H9 (cell line): ENCODE results near the gene SEC16B. TPM values are rescaled to one million over a fixed set of nuclear protein-coding genes. Genes with fewer than 3 reads are reported as not detected.

Source experiments
- DNase-seq: peaks from one replicate; pipeline ENCODE4 v3.0.0-alpha.2; 2017
- H2AFZ ChIP-seq: one replicate; pipeline ENCODE4 v1.6.1; 2013; ENCODE audit warnings: mild to moderate bottlenecking, low read length, control low read depth, moderate library complexity
- H2AK5ac ChIP-seq: 2 replicates; pipeline ENCODE4 v1.6.1; 2013; ENCODE audit warnings: low read length, control low read depth, mixed read lengths; ENCODE audit not compliant: insufficient read length
- H2BK120ac ChIP-seq: one replicate; pipeline ENCODE4 v1.6.1; 2013; ENCODE audit warnings: low read depth, mild to moderate bottlenecking, low read length, control low read depth, inconsistent platforms; ENCODE audit not compliant: poor library complexity, severe bottlenecking
- H2BK12ac ChIP-seq: 2 replicates; pipeline ENCODE4 v1.6.1; 2013; ENCODE audit warnings: low read length, control low read depth, mixed read lengths, low read depth; ENCODE audit not compliant: insufficient read length
- H2BK15ac ChIP-seq: 2 replicates; pipeline ENCODE4 v1.6.1; 2013; ENCODE audit warnings: low read depth, low read length, control low read depth
- H2BK20ac ChIP-seq: one replicate; pipeline ENCODE4 v1.6.1; 2013; ENCODE audit warnings: low read depth, mild to moderate bottlenecking, low read length, control low read depth, inconsistent platforms; ENCODE audit not compliant: poor library complexity, severe bottlenecking
- H2BK5ac ChIP-seq: 2 replicates; pipeline ENCODE4 v1.6.1; 2013; ENCODE audit warnings: low read length, control low read depth, mixed read lengths; ENCODE audit not compliant: insufficient read length
- H3K14ac ChIP-seq: 2 replicates; pipeline ENCODE4 v1.6.1; 2013; ENCODE audit warnings: low read length, control low read depth; ENCODE audit not compliant: insufficient read depth
- H3K18ac ChIP-seq: 2 replicates; pipeline ENCODE4 v1.6.1; 2013; ENCODE audit warnings: low read depth, mild to moderate bottlenecking, mixed read lengths, low read length, control low read depth; ENCODE audit not compliant: insufficient read length
- H3K23ac ChIP-seq: 2 replicates; pipeline ENCODE4 v1.6.1; 2013; ENCODE audit warnings: low read length, control low read depth, mixed read lengths, low read depth; ENCODE audit not compliant: insufficient read length
- H3K23me2 ChIP-seq: 2 replicates; pipeline ENCODE4 v1.6.1; 2013; ENCODE audit warnings: low read depth, mild to moderate bottlenecking, mixed read lengths, low read length, control low read depth; ENCODE audit not compliant: insufficient read length, poor library complexity, severe bottlenecking
- H3K27ac ChIP-seq: 2 replicates; pipeline ENCODE4 v1.5.1; 2013; ENCODE audit warnings: low read length, control low read depth, mixed read lengths, low read depth; ENCODE audit not compliant: insufficient read length
- H3K27me3 ChIP-seq: 2 replicates; pipeline ENCODE4 v1.6.1; 2013; ENCODE audit warnings: low read length, control low read depth, inconsistent platforms; ENCODE audit not compliant: insufficient read depth
- H3K4ac ChIP-seq: 2 replicates; pipeline ENCODE4 v1.6.1; 2013; ENCODE audit warnings: low read depth, mild to moderate bottlenecking, control low read depth, inconsistent platforms, low read length, moderate library complexity
- H3K4me1 ChIP-seq: 2 replicates; pipeline ENCODE4 v1.6.1; 2013; ENCODE audit warnings: low read length, control low read depth, inconsistent platforms; ENCODE audit not compliant: insufficient read depth
- H3K4me2 ChIP-seq: 2 replicates; pipeline ENCODE4 v1.6.1; 2013; ENCODE audit warnings: low read length, control low read depth, mixed read lengths; ENCODE audit not compliant: insufficient read length, insufficient read depth
- H3K56ac ChIP-seq: 2 replicates; pipeline ENCODE4 v1.6.1; 2013; ENCODE audit warnings: low read depth, mild to moderate bottlenecking, mixed read lengths, low read length, control low read depth; ENCODE audit not compliant: insufficient read length
- H3K79me1 ChIP-seq: 2 replicates; pipeline ENCODE4 v1.6.1; 2013; ENCODE audit warnings: low read depth, mild to moderate bottlenecking, moderate library complexity, low read length, control low read depth, inconsistent platforms; ENCODE audit not compliant: insufficient read depth, poor library complexity, severe bottlenecking
- H3K79me2 ChIP-seq: 2 replicates; pipeline ENCODE4 v1.6.1; 2013; ENCODE audit warnings: low read length, control low read depth, inconsistent platforms; ENCODE audit not compliant: insufficient read depth
- H3K9ac ChIP-seq: 2 replicates; pipeline ENCODE4 v1.6.1; 2013; ENCODE audit warnings: low read length, control low read depth, mixed read lengths; ENCODE audit not compliant: insufficient read length; ENCODE audit errors: extremely low read depth
- H3K9me3 ChIP-seq: one replicate; pipeline ENCODE4 v1.6.1; 2013; ENCODE audit warnings: low read depth, low read length, inconsistent platforms; ENCODE audit not compliant: control insufficient read depth
- H3T11ph ChIP-seq: one replicate; pipeline ENCODE4 v1.6.1; 2013; ENCODE audit warnings: mild to moderate bottlenecking, low read length, control low read depth, inconsistent platforms
- H4K20me1 ChIP-seq: one replicate; pipeline ENCODE4 v1.6.1; 2013; ENCODE audit not compliant: control insufficient read depth, insufficient read length, insufficient read depth
- H4K5ac ChIP-seq: 2 replicates; pipeline ENCODE4 v1.6.1; 2013; ENCODE audit warnings: low read depth, mild to moderate bottlenecking, mixed read lengths, low read length, control low read depth; ENCODE audit not compliant: insufficient read length
- H4K8ac ChIP-seq: replicated peaks from 2 replicates; pipeline ENCODE4 v1.6.1; 2013; ENCODE audit warnings: low read length, control low read depth, mixed read lengths, low read depth; ENCODE audit not compliant: insufficient read length
- H4K91ac ChIP-seq: 2 replicates; pipeline ENCODE4 v1.6.1; 2013; ENCODE audit warnings: low read depth, mild to moderate bottlenecking, moderate library complexity, mixed read lengths, low read length, control low read depth; ENCODE audit not compliant: insufficient read length
- H3K27ac Mint-ChIP-seq, 3 experiments: 2 replicates in 2 of 3; 3 replicates in 1 of 3; pipeline ENCODE4 v1.8.0; 2020 to 2021; ENCODE audit warnings: mixed read lengths in 3 of 3, mild to moderate bottlenecking in 1 of 3, moderate library complexity in 1 of 3
- H3K27me3 Mint-ChIP-seq: 2 replicates; pipeline ENCODE4 v1.8.0; 2021; ENCODE audit warnings: low read depth, mild to moderate bottlenecking, moderate library complexity, mixed read lengths
- H3K36me3 Mint-ChIP-seq, 3 experiments: 2 replicates in 2 of 3; 3 replicates in 1 of 3; pipeline ENCODE4 v1.8.0; 2020 to 2021; ENCODE audit warnings: low read depth in 3 of 3, mixed read lengths in 3 of 3; ENCODE audit not compliant: insufficient read depth in 1 of 3
- H3K4me1 Mint-ChIP-seq, 2 experiments: 2 replicates each; pipeline ENCODE4 v1.8.0; 2020; ENCODE audit warnings: mixed read lengths in 2 of 2
- H3K4me3 Mint-ChIP-seq, 2 experiments: 2 replicates in 1 of 2; 3 replicates in 1 of 2; pipeline ENCODE4 v1.8.0; 2020 to 2021; ENCODE audit warnings: mild to moderate bottlenecking in 2 of 2, mixed read lengths in 2 of 2, moderate library complexity in 1 of 2
- H3K9me3 Mint-ChIP-seq, 2 experiments: 2 replicates in 1 of 2; 3 replicates in 1 of 2; pipeline ENCODE4 v1.8.0; 2020; ENCODE audit warnings: mild to moderate bottlenecking in 2 of 2, mixed read lengths in 2 of 2, moderate library complexity in 1 of 2
- WGBS: extraction: QIAGEN DNeasy Blood & Tissue Kit; methylation state at CpG from one replicate; pipeline ENCODE4 v1.1.7; 2013; ENCODE audit warnings: missing lambda C conversion rate, low lambda C conversion rate, mixed read lengths; ENCODE audit not compliant: insufficient read length; ENCODE audit errors: extremely low coverage; 5-methylcytosine and 5-hydroxymethylcytosine counted together
- total RNA-seq: library from RNA; stranded (reverse); gene quantifications from 2 replicates; pipeline ENCODE4 v1.2.1, GENCODE V29; 2021
- TF ChIP-seq, protein P1 (sequence below): fragments of 200-600 bp; sonication (generic); conservative IDR thresholded peaks from 3 replicates; pipeline ENCODE4 v1.8.0; 2021; ENCODE audit warnings: antibody characterized with exemption, mild to moderate bottlenecking

SEC16B gene
- total RNA-seq, 1 experiment from 2014 or later, result 0.83 TPM

DNA sequence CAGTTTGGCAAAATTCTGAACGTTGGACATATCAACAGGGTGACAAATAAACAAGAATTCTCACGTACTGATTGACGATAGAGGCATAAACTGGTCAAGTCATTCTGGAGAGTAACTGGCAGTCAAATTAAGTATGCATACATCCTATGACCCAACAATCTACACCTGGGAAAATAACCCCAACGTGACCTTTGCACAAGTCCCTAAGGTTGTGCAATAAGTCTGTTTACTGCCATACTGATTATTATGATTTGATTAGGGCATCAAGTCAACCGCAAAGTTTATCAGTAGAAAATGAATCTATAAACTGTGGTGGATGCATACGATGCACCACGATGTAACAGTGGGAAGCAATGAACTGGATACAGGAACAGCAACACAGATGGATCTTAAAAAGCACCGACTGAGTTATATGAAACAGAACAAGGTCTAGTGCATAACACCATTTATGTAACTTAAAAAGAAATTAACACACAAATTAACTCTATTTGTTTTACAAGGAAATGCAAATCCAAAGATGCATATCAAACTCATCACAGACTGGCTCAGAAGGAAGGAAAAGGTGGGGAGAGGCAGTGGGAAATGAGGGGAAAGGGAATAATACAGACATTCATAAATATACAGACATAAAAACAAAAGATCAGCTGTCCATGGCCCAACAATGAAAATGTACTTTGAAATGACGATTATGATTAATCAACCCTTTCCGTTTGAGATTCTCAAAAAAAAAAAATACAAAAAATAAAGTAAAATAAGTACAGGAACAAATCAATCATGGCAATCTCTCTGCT, 41.0 kb upstream of the SEC16B start:
- no peaks in the 10 kb centered on the region; the same call in 1 of the 2 replicates for H3K27me3 Mint-ChIP-seq
- H4K5ac ChIP-seq, result no peak overlapping the region
- H3T11ph ChIP-seq, result no peak overlapping the region
- H3K9me3 Mint-ChIP-seq, result peaks cover 1 to 3% of the 10 kb centered on the region in 2 experiments; a peak in 2 of 5 replicates
- H2AFZ ChIP-seq, result no peak overlapping the region
- H2AK5ac ChIP-seq, result no peak overlapping the region
- H3K9me3 ChIP-seq, result no peaks in the 10 kb centered on the region
- H2BK15ac ChIP-seq, result no peak overlapping the region
- H3K18ac ChIP-seq, result no peak overlapping the region
- no peaks in the 10 kb centered on the region for H3K36me3 Mint-ChIP-seq
- WGBS, result no CpG with 5 or more reads among the region's 10 CpGs
- no peak overlapping the region for H3K4me3 Mint-ChIP-seq
- no peaks in the 10 kb centered on the region for H3K79me2 ChIP-seq
- H3K23ac ChIP-seq, result no peak overlapping the region
- no peak overlapping the region for H4K91ac ChIP-seq
- H4K20me1 ChIP-seq, result no peaks in the 10 kb centered on the region
- no peaks in the 10 kb centered on the region for H3K23me2 ChIP-seq
- no peaks in the 10 kb centered on the region for H3K27me3 ChIP-seq
- H3K27ac ChIP-seq, result no peak overlapping the region
- no peak overlapping the region for H3K56ac ChIP-seq
- no peak for DNase-seq
- no peak overlapping the region for H3K27ac Mint-ChIP-seq
- H3K4me2 ChIP-seq, result no peak overlapping the region
- no peak overlapping the region for H2BK120ac ChIP-seq
- peaks cover 13 to 14% of the 10 kb centered on the region in 2 experiments for H3K4me1 Mint-ChIP-seq
- no peak overlapping the region for H3K14ac ChIP-seq
- TF ChIP-seq, protein P1, sequence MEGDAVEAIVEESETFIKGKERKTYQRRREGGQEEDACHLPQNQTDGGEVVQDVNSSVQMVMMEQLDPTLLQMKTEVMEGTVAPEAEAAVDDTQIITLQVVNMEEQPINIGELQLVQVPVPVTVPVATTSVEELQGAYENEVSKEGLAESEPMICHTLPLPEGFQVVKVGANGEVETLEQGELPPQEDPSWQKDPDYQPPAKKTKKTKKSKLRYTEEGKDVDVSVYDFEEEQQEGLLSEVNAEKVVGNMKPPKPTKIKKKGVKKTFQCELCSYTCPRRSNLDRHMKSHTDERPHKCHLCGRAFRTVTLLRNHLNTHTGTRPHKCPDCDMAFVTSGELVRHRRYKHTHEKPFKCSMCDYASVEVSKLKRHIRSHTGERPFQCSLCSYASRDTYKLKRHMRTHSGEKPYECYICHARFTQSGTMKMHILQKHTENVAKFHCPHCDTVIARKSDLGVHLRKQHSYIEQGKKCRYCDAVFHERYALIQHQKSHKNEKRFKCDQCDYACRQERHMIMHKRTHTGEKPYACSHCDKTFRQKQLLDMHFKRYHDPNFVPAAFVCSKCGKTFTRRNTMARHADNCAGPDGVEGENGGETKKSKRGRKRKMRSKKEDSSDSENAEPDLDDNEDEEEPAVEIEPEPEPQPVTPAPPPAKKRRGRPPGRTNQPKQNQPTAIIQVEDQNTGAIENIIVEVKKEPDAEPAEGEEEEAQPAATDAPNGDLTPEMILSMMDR, result no peak
- H3K4me1 ChIP-seq, result peaks cover 5% of the 10 kb centered on the region; the same call in 1 of the 2 replicates
- H3K4ac ChIP-seq, result no peak overlapping the region
- H2BK5ac ChIP-seq, result no peak overlapping the region
- no peak overlapping the region for H2BK20ac ChIP-seq
- H2BK12ac ChIP-seq, result no peak overlapping the region
- H3K9ac ChIP-seq, result no peak overlapping the region
- H4K8ac ChIP-seq, result no peak overlapping the region
- H3K79me1 ChIP-seq, result no peaks in the 10 kb centered on the region
